H1 (cell line): ENCODE measurements around the gene DCTN5. TPM values are rescaled to one million over a fixed set of nuclear protein-coding genes. Genes with fewer than 3 reads are reported as not detected.

Experiments
- CTCF ChIA-PET: fragments of 300-600 bp; sonication (Branson Sonifier 250); formaldehyde crosslinking; loops from one replicate; lab custom pipeline; 2021; ENCODE audit not compliant: partially characterized antibody; lab: Charles Lee
- POLR2A ChIA-PET: fragments of 300-600 bp; sonication (Branson Sonifier 250); formaldehyde crosslinking; loops from one replicate; lab custom pipeline; 2021; ENCODE audit warnings: inconsistent platforms; ENCODE audit not compliant: partially characterized antibody; lab: Charles Lee
- DNase-seq, 2 experiments: peaks; one replicate each; pipeline versions ENCODE4 v3.0.0 to v3.0.0-alpha.2; 2010 to 2022; ENCODE audit warnings: low spot score in 2 of 2, low read depth in 1 of 2, mixed read lengths in 1 of 2
- FAIRE-seq: peaks from 2 replicates; lab custom pipeline; 2011; peaks lifted over from hg19 to GRCh38; lab: Jason Lieb, UNC
- H2AFZ ChIP-seq: 2 replicates; pipeline ENCODE4 v1.8.1; 2012; ENCODE audit warnings: low read length, inconsistent platforms
- H2AK5ac ChIP-seq: 2 replicates; pipeline ENCODE4 v1.6.1; 2013; ENCODE audit warnings: low read depth, low read length
- H2BK120ac ChIP-seq: replicated peaks from 2 replicates; pipeline ENCODE3; 2013; ENCODE audit warnings: low read depth, low read length, inconsistent platforms
- H2BK12ac ChIP-seq: 2 replicates; pipeline ENCODE4 v1.6.1; 2013; ENCODE audit warnings: low read depth, low read length
- H2BK15ac ChIP-seq: 2 replicates; pipeline ENCODE4 v1.6.1; 2013; ENCODE audit warnings: low read length
- H2BK20ac ChIP-seq: 2 replicates; pipeline ENCODE4 v1.6.1; 2013; ENCODE audit warnings: low read length
- H2BK5ac ChIP-seq: 2 replicates; pipeline ENCODE4 v1.6.1; 2013; ENCODE audit warnings: low read depth, low read length
- H3K14ac ChIP-seq: 2 replicates; pipeline ENCODE4 v1.6.1; 2013; ENCODE audit warnings: inconsistent platforms; ENCODE audit not compliant: insufficient read length
- H3K18ac ChIP-seq: 2 replicates; pipeline ENCODE4 v1.6.1; 2013; ENCODE audit warnings: low read length; ENCODE audit errors: extremely low read depth
- H3K23ac ChIP-seq: 2 replicates; pipeline ENCODE4 v1.6.1; 2013; ENCODE audit warnings: inconsistent platforms; ENCODE audit not compliant: insufficient read length
- H3K23me2 ChIP-seq: 2 replicates; pipeline ENCODE4 v1.6.1; 2013; ENCODE audit warnings: low read depth, low read length
- H3K27ac ChIP-seq: 2 replicates; pipeline ENCODE4 v1.6.1; 2011; ENCODE audit warnings: low read depth, low read length, inconsistent platforms
- H3K27me3 ChIP-seq, 4 experiments: replicated peaks in 1 of 4; 1 replicate in 1 of 4; 2 replicates in 3 of 4; pipeline versions ENCODE4 v1.6.1 to v1.8.1; 2011 to 2013; ENCODE audit warnings: low read length in 3 of 4, mild to moderate bottlenecking in 3 of 4, inconsistent platforms in 2 of 4, mixed read lengths in 2 of 4, moderate library complexity in 1 of 4; ENCODE audit not compliant: control insufficient read depth in 3 of 4, insufficient read depth in 3 of 4; ENCODE audit errors: extremely low read depth in 1 of 4
- H3K36me3 ChIP-seq, 4 experiments: 2 replicates each; pipeline versions ENCODE4 v1.6.1 to v1.8.1; 2011 to 2013; ENCODE audit warnings: mild to moderate bottlenecking in 4 of 4, low read length in 3 of 4, moderate library complexity in 2 of 4, control low read depth in 1 of 4, inconsistent platforms in 1 of 4; ENCODE audit not compliant: insufficient read depth in 4 of 4, control insufficient read depth in 2 of 4
- H3K4ac ChIP-seq: replicated peaks from 2 replicates; pipeline ENCODE3; 2013; ENCODE audit warnings: low read length, low read depth, mixed read lengths, inconsistent platforms; ENCODE audit not compliant: insufficient read length
- H3K4me1 ChIP-seq, 4 experiments: replicated peaks in 1 of 4; 1 replicate in 1 of 4; 2 replicates in 3 of 4; pipeline versions ENCODE4 v1.6.1 to v1.8.1; 2011 to 2013; ENCODE audit warnings: low read length in 3 of 4, inconsistent platforms in 2 of 4, mixed read lengths in 1 of 4; ENCODE audit not compliant: insufficient read depth in 4 of 4, control insufficient read depth in 3 of 4
- H3K4me2 ChIP-seq, 2 experiments: 2 replicates each; pipeline versions ENCODE4 v1.6.1 to v1.8.1; 2011 to 2013; ENCODE audit warnings: low read depth in 2 of 2, low read length in 2 of 2, control low read depth in 1 of 2, inconsistent platforms in 1 of 2, mild to moderate bottlenecking in 1 of 2; ENCODE audit not compliant: insufficient read depth in 1 of 2
- H3K4me3 ChIP-seq, 4 experiments: fragments of 200-600, 300-600 bp in 1 of 4; sonication (generic), shearing (Covaris generic), sonication (Bioruptor Twin) in 1 of 4; 2 replicates each; pipeline versions ENCODE4 v1.5.1 to v1.8.1; 2011 to 2016; ENCODE audit warnings: low read length in 4 of 4, low read depth in 3 of 4, control low read depth in 2 of 4, inconsistent platforms in 2 of 4, mild to moderate bottlenecking in 2 of 4, mixed read lengths in 1 of 4, moderate library complexity in 1 of 4; ENCODE audit not compliant: insufficient read depth in 2 of 4; ENCODE audit errors: extremely low read depth in 1 of 4
- H3K56ac ChIP-seq: replicated peaks from 2 replicates; pipeline ENCODE3; 2013; ENCODE audit warnings: low read depth, mild to moderate bottlenecking, mixed read lengths, low read length, inconsistent platforms; ENCODE audit not compliant: insufficient read length
- H3K79me1 ChIP-seq: 2 replicates; pipeline ENCODE4 v1.6.1; 2013; ENCODE audit warnings: low read depth, low read length, control low read depth
- H3K79me2 ChIP-seq, 2 experiments: 2 replicates each; pipeline versions ENCODE4 v1.6.1 to v1.8.1; 2012 to 2013; ENCODE audit warnings: low read length in 2 of 2, mild to moderate bottlenecking in 2 of 2, inconsistent platforms in 1 of 2; ENCODE audit not compliant: insufficient read depth in 2 of 2, control insufficient read depth in 1 of 2
- H3K9ac ChIP-seq, 4 experiments: replicated peaks in 1 of 4; 1 replicate in 1 of 4; 2 replicates in 3 of 4; pipeline versions ENCODE4 v1.6.1 to v1.8.1; 2011 to 2013; ENCODE audit warnings: low read depth in 3 of 4, low read length in 3 of 4, control low read depth in 2 of 4, mild to moderate bottlenecking in 2 of 4, moderate library complexity in 2 of 4, inconsistent platforms in 1 of 4; ENCODE audit errors: extremely low read depth in 1 of 4
- H3K9me3 ChIP-seq, 2 experiments: 2 replicates each; pipeline versions ENCODE4 v1.6.1 to v1.8.1; 2012 to 2013; ENCODE audit warnings: mild to moderate bottlenecking in 2 of 2, moderate library complexity in 2 of 2, control low read depth in 1 of 2, inconsistent platforms in 1 of 2, low read depth in 1 of 2, low read length in 1 of 2, mixed read lengths in 1 of 2; ENCODE audit not compliant: insufficient read depth in 2 of 2
- H4K20me1 ChIP-seq, 2 experiments: replicated peaks in 1 of 2; 2 replicates each; pipeline versions ENCODE3 to v1.8.1; 2011 to 2013; ENCODE audit warnings: inconsistent platforms in 2 of 2, low read length in 2 of 2, mild to moderate bottlenecking in 1 of 2; ENCODE audit not compliant: insufficient read depth in 2 of 2, control insufficient read depth in 1 of 2
- H4K5ac ChIP-seq: 2 replicates; pipeline ENCODE4 v1.6.1; 2013; ENCODE audit warnings: low read length, low read depth, mixed read lengths, inconsistent platforms; ENCODE audit not compliant: insufficient read length
- H4K8ac ChIP-seq: 2 replicates; pipeline ENCODE4 v1.8.0; 2013; ENCODE audit warnings: mild to moderate bottlenecking, moderate library complexity, low read length, inconsistent platforms; ENCODE audit not compliant: insufficient read depth; ENCODE audit errors: extremely low read depth
- H4K91ac ChIP-seq: replicated peaks from 2 replicates; pipeline ENCODE3; 2013; ENCODE audit warnings: low read length, mixed read lengths, inconsistent platforms; ENCODE audit not compliant: insufficient read length
- CHD1 ChIP-seq: IDR thresholded peaks from 2 replicates; pipeline ENCODE4 v1.6.1; 2012; ENCODE audit warnings: low read depth, low read length, improper control_type of control experiment
- EZH2 ChIP-seq: fragments of 200-600 bp; sonication (generic); IDR thresholded peaks from 2 replicates; pipeline ENCODE4 v1.7.1; 2012; ENCODE audit warnings: low read depth, mild to moderate bottlenecking, moderate library complexity, low read length, inconsistent platforms; ENCODE audit not compliant: severe bottlenecking
- GABPA ChIP-seq: IDR thresholded peaks from 2 replicates; pipeline ENCODE4 v1.6.1; 2011; ENCODE audit warnings: mild to moderate bottlenecking, low read length, moderate library complexity, borderline replicate concordance; ENCODE audit not compliant: insufficient read depth
- NANOG ChIP-seq: IDR thresholded peaks from 2 replicates; pipeline ENCODE4 v1.6.1; 2011; ENCODE audit warnings: low read length, low read depth, mild to moderate bottlenecking, inconsistent platforms; ENCODE audit not compliant: insufficient read depth, poor library complexity, severe bottlenecking
- POLR2A ChIP-seq, 2 experiments: IDR thresholded peaks; 1 replicate in 1 of 2; 2 replicates in 1 of 2; pipeline ENCODE4 v1.6.1; 2011; ENCODE audit warnings: low read depth in 2 of 2, low read length in 2 of 2, mild to moderate bottlenecking in 2 of 2; ENCODE audit errors: control extremely low read depth in 1 of 2
- POLR2AphosphoS5 ChIP-seq: IDR thresholded peaks from 2 replicates; pipeline ENCODE4 v1.6.1; 2011; ENCODE audit warnings: low read depth, low read length
- RBBP5 ChIP-seq: IDR thresholded peaks from 2 replicates; pipeline ENCODE4 v1.7.1; 2012; ENCODE audit warnings: low read depth, mild to moderate bottlenecking, inconsistent platforms, low read length, moderate library complexity, borderline replicate concordance
- SP1 ChIP-seq: IDR thresholded peaks from 2 replicates; pipeline ENCODE4 v1.6.1; 2011; ENCODE audit warnings: low read depth, low read length
- SRF ChIP-seq: IDR thresholded peaks from 2 replicates; pipeline ENCODE4 v1.6.1; 2011; ENCODE audit warnings: mild to moderate bottlenecking, low read depth, low read length, moderate library complexity
- WGBS, 2 experiments: shearing (Covaris generic) in 1 of 2; methylation state at CpG; one replicate each; pipeline versions ENCODE4 v1.1.6 to v1.1.7; 2013 to 2015; ENCODE audit warnings: low lambda C conversion rate in 2 of 2, mixed read lengths in 2 of 2, inconsistent platforms in 1 of 2, low coverage in 1 of 2, missing lambda C conversion rate in 1 of 2; ENCODE audit not compliant: insufficient replicate concordance in 2 of 2, insufficient coverage in 1 of 2, insufficient read length in 1 of 2; ENCODE audit errors: extremely low coverage in 1 of 2, missing lambda C conversion rate in 1 of 2; 5-methylcytosine and 5-hydroxymethylcytosine counted together
- polyA plus RNA-seq, 7 experiments: library from polyadenylated mRNA; depleted of rRNA in 3 of 7; stranded (reverse) in 5 of 7; unstranded in 2 of 7; fragments of >200 nt in 5 of 7; fragments of 200-250 nt in 2 of 7; gene quantifications; 1 replicate in 5 of 7; 2 replicates in 1 of 7; 4 replicates in 1 of 7; pipeline versions ENCODE4 v1.2.1 to v1.2.3, GENCODE V29; 2011 to 2013; ENCODE audit warnings: missing spikeins in 2 of 7, mixed read lengths in 2 of 7
- total RNA-seq: library from RNA; stranded (reverse); fragmentation: NEBNext Ultra II Directional; extraction: Animal tissue kit (Norgen Biotek cat#: 25700); gene quantifications from 2 replicates; pipeline ENCODE4 v1.2.1, GENCODE V29; 2021
- TF ChIP-seq, protein P1 (sequence below): IDR thresholded peaks from 2 replicates; pipeline ENCODE4 v1.6.1; 2011; ENCODE audit warnings: low read length, improper control_type of control experiment

The DCTN5 gene
- total and polyA plus RNA-seq, 2 of the 8 experiments (the other 6 are each of a cell fraction or from before 2014, with no cell fraction given) = 36.0 to 74.0 TPM

GRCh38 chr16:23595246-23595950 is 45.9 kb upstream of the DCTN5 start:
- WGBS, 2 experiments = 25% methylated on average over 32 of the region's 34 CpGs; no CpG with 5 or more reads in 1 of the 2 experiments
- no peak overlapping the region for H3K4ac ChIP-seq
- no peak overlapping the region for H2BK120ac ChIP-seq
- peak overlapping the region; percentile 86 to 99 (median 99) for H3K4me3 ChIP-seq
- H3K79me1 ChIP-seq = peaks cover 9% of the 10 kb centered on the region
- H3K27me3 ChIP-seq = no peaks in the 10 kb centered on the region
- H4K5ac ChIP-seq = peak overlapping the region; percentile 29
- peaks cover 12 to 29% (median 23%) of the 10 kb centered on the region in 4 experiments for H3K36me3 ChIP-seq
- H3K14ac ChIP-seq = no peak overlapping the region
- peaks cover 6% of the 10 kb centered on the region for H3K23me2 ChIP-seq
- ChIA-PET CTCF (interaction anchor here (0.6 to 1.9 kb wide), 5 partner anchors 10 to 160 kb away, joined by 3 to 6 read pairs (median 4); no protein-coding TSS in a partner anchor), POLR2A (interaction anchor here (1.1 to 4.3 kb wide), 3 partner anchors 14 to 84 kb away, joined by 4 to 19 read pairs (median 7); partner anchors contain the start of genes EARS2 and UBFD1)
- no peak overlapping the region for H2AK5ac ChIP-seq
- DNase-seq (no peak), FAIRE-seq (no peak)
- H3K27ac ChIP-seq = peak overlapping the region; percentile 65
- H3K18ac ChIP-seq = no peak overlapping the region
- peaks cover 3 to 4% of the 10 kb centered on the region in 2 experiments for H4K20me1 ChIP-seq
- peak overlapping the region; percentile 3; the same call in 1 of the 2 replicates for H2BK5ac ChIP-seq
- H3K9me3 ChIP-seq = no peaks in the 10 kb centered on the region
- TF ChIP-seq SRF (no peak), SP1 (no peak), NANOG (no peak), POLR2A (IDR thresholded peaks at IDR 0.05; ENCODE audit: control extremely low read depth in 1 of 2, low read depth in 2 of 2, low read length in 2 of 2) (no peak), GABPA (no peak), POLR2AphosphoS5 (no peak), RBBP5 (no peak), CHD1 (no peak), EZH2 (no peak)
- TF ChIP-seq, protein P1, sequence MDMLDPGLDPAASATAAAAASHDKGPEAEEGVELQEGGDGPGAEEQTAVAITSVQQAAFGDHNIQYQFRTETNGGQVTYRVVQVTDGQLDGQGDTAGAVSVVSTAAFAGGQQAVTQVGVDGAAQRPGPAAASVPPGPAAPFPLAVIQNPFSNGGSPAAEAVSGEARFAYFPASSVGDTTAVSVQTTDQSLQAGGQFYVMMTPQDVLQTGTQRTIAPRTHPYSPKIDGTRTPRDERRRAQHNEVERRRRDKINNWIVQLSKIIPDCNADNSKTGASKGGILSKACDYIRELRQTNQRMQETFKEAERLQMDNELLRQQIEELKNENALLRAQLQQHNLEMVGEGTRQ = no peak
- peak overlapping the region; percentile 89 to 95 (median 91) for H3K9ac ChIP-seq
- H3K4me1 ChIP-seq = peaks cover 2 to 9% (median 4%) of the 10 kb centered on the region in 4 experiments; a peak in 4 of 7 replicates
- H2BK20ac ChIP-seq = no peak overlapping the region
- H3K79me2 ChIP-seq = peaks cover 34 to 54% of the 10 kb centered on the region in 2 experiments
- peak overlapping the region; percentile 86 to 96 for H3K4me2 ChIP-seq
- no peak overlapping the region for H2BK15ac ChIP-seq
- H3K56ac ChIP-seq = no peak overlapping the region
- H4K91ac ChIP-seq = peak overlapping the region; percentile 52
- peak overlapping the region; percentile 94 for H4K8ac ChIP-seq
- H2AFZ ChIP-seq = peak overlapping the region; percentile 25; the same call in 1 of the 2 replicates
- no peak overlapping the region for H3K23ac ChIP-seq
- no peak overlapping the region; the same call in 1 of the 2 replicates for H2BK12ac ChIP-seq
